GM12872 (cell line): ENCODE results near the gene EXOC3L4.

Experiments
- CTCF ChIP-seq: IDR thresholded peaks from 3 replicates; pipeline ENCODE4 v1.5.1; 2011; ENCODE audit warnings: low read depth, mild to moderate bottlenecking, low read length, moderate library complexity; ENCODE audit not compliant: insufficient read depth

EXOC3L4 gene

DNA sequence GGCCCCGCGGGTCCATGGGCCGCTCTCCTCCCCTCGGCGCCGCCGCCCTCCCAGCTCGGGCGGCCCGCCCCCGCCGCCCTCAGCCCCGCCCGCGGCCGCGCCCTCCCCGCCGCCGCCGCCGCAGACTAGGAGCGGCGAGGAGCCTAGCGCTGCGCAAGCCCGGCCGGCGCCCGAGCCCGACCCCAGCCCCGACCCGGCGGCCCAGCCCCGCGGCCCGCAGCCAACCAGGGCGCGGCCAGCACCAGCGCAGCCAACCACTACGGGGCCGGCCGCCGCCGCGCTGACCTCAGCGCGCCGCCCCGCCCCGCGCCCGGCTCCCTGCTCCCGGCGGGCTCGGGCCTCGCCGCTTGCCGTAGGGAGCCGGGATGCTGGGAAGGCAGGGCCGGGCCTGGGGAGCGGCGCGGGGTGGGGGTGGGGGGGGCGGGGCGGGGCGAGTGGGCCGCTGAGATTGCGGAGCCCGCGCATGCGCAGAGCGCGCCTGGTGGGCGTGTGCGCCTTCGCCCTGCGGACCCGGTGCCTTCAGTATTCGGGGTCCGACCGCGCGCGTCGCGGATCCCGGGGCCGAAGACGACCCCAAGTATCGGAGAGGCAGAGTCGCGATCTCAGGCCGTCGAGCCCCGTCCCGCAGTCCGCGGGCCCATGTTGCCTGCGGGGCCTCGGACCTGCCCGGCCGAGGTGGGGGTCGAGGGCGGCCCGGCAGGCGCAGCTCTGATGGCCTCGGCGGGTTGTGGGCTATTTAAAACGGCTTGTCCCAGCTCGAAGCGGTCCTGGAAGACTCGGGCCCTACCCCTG is 37.0 kb upstream of the EXOC3L4 start, which contains the start of gene CDC42BPB:
TSS of gene CDC42BPB (minus strand) at position 178 of the 792 bp plus-strand sequence. CDS start 376 bp downstream, outside the sequence.
- TF ChIP-seq CTCF = no peak

DNA sequence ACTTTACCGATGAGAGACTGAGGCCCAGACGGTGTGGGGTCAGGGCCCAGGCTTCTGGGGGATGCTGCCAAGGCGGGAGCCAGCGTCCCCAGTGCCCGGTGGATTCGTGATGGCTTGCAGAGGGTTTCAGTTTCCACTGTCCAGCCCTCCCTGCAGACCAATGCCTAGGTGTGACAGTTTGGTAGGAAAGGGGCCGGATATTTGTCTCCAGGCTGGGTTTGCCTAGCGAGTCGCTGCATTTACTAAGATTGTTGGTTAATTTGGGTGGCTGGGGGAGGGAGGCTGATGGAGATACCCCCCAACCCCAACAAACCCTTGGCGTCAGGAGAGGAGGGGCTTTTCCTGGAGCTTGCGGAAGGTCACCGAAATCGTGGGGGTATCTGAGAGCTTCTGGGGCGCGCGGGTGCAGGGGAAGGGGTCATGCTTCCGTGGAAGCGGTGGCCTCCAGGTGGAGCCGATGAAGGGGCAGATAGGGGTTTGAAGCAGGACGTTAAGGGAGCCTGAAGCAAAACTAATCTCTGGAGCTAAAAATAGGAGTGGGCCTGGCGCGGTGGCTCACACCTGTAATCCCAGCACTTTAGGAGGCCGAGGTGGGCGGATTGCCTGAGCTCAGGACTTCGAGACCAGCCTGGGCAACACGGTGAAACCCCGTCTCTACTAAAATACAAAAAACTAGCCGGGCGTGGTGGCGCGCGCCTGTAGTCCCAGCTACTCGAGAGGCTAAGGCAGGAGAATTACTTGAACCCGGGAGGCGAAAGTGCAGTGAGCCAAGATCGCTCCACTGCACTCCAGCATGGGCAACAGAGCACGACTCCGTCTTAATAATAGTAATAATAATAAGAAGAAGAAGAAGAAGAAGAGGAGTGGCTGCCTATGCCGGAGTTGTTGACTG is 36.1 kb upstream of the EXOC3L4 start:
- no peak for TF ChIP-seq CTCF

DNA sequence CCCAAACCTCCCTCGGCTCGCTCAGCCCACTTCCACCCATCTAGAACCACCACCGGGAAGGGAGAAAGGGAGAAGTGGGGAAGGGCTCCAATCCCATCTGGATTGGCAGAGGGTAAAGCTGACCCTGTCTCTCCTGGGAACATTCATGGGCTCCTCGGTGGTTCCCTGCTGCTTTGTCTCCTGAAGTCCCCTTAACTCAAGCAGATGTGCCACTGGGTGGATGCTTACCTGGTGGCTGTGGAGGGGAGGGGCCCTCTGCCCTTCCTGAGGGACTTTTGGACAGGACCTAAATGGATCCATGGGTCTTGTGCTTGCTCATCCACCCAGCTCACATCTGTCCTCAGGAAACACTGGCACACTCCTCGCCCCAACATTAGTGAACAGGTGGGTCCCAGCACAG is 35.0 kb upstream of the EXOC3L4 start:
- TF ChIP-seq CTCF = no peak

DNA sequence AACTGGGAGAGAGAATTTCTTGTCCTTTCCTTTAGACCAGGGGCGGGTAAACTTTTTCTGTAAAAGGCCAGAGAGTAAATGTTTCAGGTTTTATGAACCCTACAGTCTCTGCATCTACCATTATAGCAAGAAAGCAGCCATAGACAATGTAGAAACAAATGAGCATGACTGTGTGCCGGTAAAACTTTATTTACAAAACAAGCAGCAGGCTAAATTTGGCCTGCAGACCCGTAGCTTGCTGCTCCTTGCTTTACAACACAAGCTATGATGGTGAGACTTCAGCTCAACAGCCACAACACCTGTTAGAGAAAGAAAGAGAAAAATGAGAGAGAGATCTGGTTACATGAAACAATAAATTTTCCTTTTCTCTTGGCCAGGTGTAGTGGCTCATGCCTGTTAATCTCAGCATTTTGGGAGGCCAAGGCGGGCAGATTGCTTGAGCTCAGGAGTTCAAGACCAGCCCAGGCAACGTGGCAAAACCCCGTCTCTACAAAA is 33.0 kb upstream of the EXOC3L4 start:
- no peak for TF ChIP-seq CTCF

DNA sequence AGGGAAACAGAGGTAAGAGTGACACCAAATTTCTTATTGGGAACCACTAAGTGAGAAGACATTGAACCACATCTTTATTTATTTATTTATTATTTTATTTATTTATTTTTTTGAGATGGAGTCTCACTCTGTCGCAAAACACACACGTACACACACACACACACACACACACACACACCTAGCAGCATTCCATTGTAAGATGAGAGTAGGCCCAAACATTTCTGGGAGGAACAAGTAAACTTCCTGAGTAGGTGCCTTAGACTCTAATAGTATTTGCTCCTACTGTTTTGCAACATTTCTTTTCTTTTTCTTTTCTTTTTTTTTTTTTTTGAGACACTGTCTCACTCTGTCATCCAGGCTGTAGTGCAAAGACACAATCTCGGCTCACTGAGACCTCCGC is 30.1 kb upstream of the EXOC3L4 start:
- no peak for TF ChIP-seq CTCF

DNA sequence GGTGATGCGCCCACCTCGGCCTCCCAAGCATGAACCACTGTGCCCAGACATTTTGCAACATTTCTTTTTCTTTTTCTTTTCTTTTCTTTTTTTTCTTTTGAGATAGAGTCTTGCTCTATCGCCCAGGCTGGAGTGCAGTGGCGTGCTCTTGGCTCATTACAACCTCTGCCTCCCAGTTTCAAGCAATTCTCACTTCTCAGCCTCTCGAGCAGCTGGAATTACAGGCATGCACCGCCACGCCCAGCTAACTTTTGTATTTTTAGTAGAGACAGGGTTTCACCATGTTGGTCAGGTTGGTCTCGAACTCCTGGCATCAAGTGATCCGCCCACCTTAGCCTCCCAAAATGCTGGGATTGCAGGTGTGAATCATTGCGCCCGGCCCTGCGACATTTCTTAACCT is 29.5 kb upstream of the EXOC3L4 start:
- TF ChIP-seq CTCF = no peak

DNA sequence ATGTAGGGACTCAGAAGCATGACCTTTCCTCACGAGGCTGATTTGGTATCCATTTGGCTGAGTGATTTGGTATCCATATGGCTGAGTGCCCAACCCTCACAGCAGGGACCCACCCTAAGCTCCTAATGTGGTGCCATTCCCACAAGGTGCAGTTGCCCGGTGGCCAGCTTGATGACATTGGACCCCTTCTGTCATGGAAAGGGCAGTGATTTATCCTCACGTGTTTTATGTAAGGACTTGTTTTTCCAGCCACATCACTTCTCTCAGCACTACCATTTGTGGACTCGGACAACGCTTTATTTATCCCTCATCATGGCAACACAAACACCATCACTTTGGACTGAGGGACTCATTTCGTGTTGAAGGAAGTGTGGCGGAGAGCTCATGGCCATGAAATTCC is 28.7 kb upstream of the EXOC3L4 start:
- no peak for TF ChIP-seq CTCF
